ENCODE measurements around the gene FTO. TPM values are rescaled to one million over a fixed set of nuclear protein-coding genes. Genes with fewer than 3 reads are reported as not detected.

Gene FTO
- total and polyA plus RNA-seq, 2 of the 13 experiments (the other 11 are each of a cell fraction or from before 2014, with no cell fraction given): 41.6 to 55.8 TPM

- CTCF ChIA-PET (ENCODE audit: low intra/inter-chr PET ratio, low total read pairs): no interaction called here
- Histone ChIP-seq H3K27me3 (ENCODE audit: control insufficient read depth in 1 of 2, insufficient read depth in 2 of 2, low read length in 2 of 2) (no peaks in the 10 kb centered on the region), H3K4me3 (replicated peaks in 1 of 3; ENCODE audit: insufficient read depth in 1 of 3, low read depth in 2 of 3, low read length in 3 of 3) (no peak overlapping the region), H3K9me3 (ENCODE audit: low read length) (no peaks in the 10 kb centered on the region), H3K9ac (ENCODE audit: insufficient read depth, low read depth, low read length) (no peak overlapping the region), H3K27ac (ENCODE audit: extremely low read length, insufficient read depth, low read length) (no peak overlapping the region), H3K36me3 (replicated peaks in 1 of 2; ENCODE audit: control insufficient read depth in 1 of 2, insufficient read depth in 2 of 2, low read length in 2 of 2) (no peaks in the 10 kb centered on the region), H2AFZ (ENCODE audit: low read length) (no peak overlapping the region), H3K4me2 (ENCODE audit: low read depth, low read length) (no peak overlapping the region), H4K20me1 (ENCODE audit: insufficient read depth, low read length) (no peaks in the 10 kb centered on the region), H3K79me2 (ENCODE audit: insufficient read depth, low read length) (no peaks in the 10 kb centered on the region), H3K4me1 (ENCODE audit: insufficient read depth, low read length) (no peaks in the 10 kb centered on the region)
- intact Hi-C loops (cut with micrococcal nuclease; ENCODE audit: unreplicated experiment): no loop called here
- WGBS (ENCODE audit: low lambda C conversion rate): 95% methylated on average over 1 of the region's 1 CpG
- no peak for FAIRE-seq
- ATAC-seq: no peak
- BruUV-seq (replicated peaks): no TSS peak
- no peak for DNase-seq (ENCODE audit: low spot score)
- no peak for TF ChIP-seq ARHGAP35 (CRISPR knock-in tag; IDR thresholded peaks at IDR 0.05; ENCODE audit: borderline replicate concordance)
- no peak for TF ChIP-seq ZNF788 (CRISPR knock-in tag; IDR thresholded peaks at IDR 0.05; ENCODE audit: borderline replicate concordance)
- no peak for TF ChIP-seq KLF6 (CRISPR knock-in tag; IDR thresholded peaks at IDR 0.05)
- TF ChIP-seq ZNF558 (CRISPR knock-in tag; IDR thresholded peaks at IDR 0.05; ENCODE audit: borderline replicate concordance): no peak
- TF ChIP-seq ISX (CRISPR knock-in tag; conservative IDR thresholded peaks at IDR 0.05): no peak
- TF ChIP-seq ZNF512 (CRISPR knock-in tag; IDR thresholded peaks at IDR 0.05): no peak
- TF ChIP-seq ZBTB26 (CRISPR knock-in tag; IDR thresholded peaks at IDR 0.05; ENCODE audit: borderline replicate concordance): no peak
- TF ChIP-seq SP2 (CRISPR knock-in tag; IDR thresholded peaks at IDR 0.05): no peak
- TF ChIP-seq CBX1 (IDR thresholded peaks at IDR 0.05; ENCODE audit: low read depth): no peak
- no peak for TF ChIP-seq RORA (CRISPR knock-in tag; IDR thresholded peaks at IDR 0.05)
- TF ChIP-seq NRL (CRISPR knock-in tag; IDR thresholded peaks at IDR 0.05; ENCODE audit: borderline replicate concordance): no peak
- TF ChIP-seq SOX5 (CRISPR knock-in tag; IDR thresholded peaks at IDR 0.05; ENCODE audit: borderline replicate concordance): no peak
- no peak for TF ChIP-seq ZNF713 (CRISPR knock-in tag; IDR thresholded peaks at IDR 0.05)
- no peak for TF ChIP-seq FOXP1 (IDR thresholded peaks at IDR 0.05)
- TF ChIP-seq FOXP1 (CRISPR knock-in tag; IDR thresholded peaks at IDR 0.05): no peak
- no peak for TF ChIP-seq ZNF530 (CRISPR knock-in tag; IDR thresholded peaks at IDR 0.05; ENCODE audit: low read depth)
- TF ChIP-seq ZNF234 (CRISPR knock-in tag; conservative IDR thresholded peaks at IDR 0.05): no peak
- no peak for TF ChIP-seq HMGXB3 (CRISPR knock-in tag; IDR thresholded peaks at IDR 0.05; ENCODE audit: borderline replicate concordance)
- TF ChIP-seq ATF7 (IDR thresholded peaks at IDR 0.05): no peak
- TF ChIP-seq ATF7 (CRISPR knock-in tag; IDR thresholded peaks at IDR 0.05): no peak
- in situ Hi-C loops (cut with HindIII; ENCODE audit: extremely low pct_ligation_motif_present, low pct_unique_long_range_greater_than_20kb): no loop called here
- POLR2A ChIA-PET: no interaction called here
These were observed 264.9 kb downstream of the FTO start for GRCh38 chr16:53968896-53969295.
